Astrocyte (in vitro differentiated cells and primary cell): Measurements from ENCODE around the gene ADARB2. TPM values are rescaled to one million over a fixed set of nuclear protein-coding genes. Genes with fewer than 3 reads are reported as not detected.

Experiments
- DNase-seq: peaks from one replicate; pipeline ENCODE4 v3.0.0-alpha.2; 2010; ENCODE audit warnings: low read depth
- FAIRE-seq: peaks from 2 replicates; lab custom pipeline; 2011; peaks lifted over from hg19 to GRCh38; lab: Jason Lieb, UNC
- H2AFZ ChIP-seq: 2 replicates; pipeline ENCODE4 v1.6.0; 2012; ENCODE audit warnings: low read depth, low read length, inconsistent platforms
- H3K27ac ChIP-seq: 2 replicates; pipeline ENCODE4 v1.5.1; 2011; ENCODE audit warnings: low read depth, low read length, inconsistent platforms
- H3K27me3 ChIP-seq: 2 replicates; pipeline ENCODE4 v1.6.0; 2011; ENCODE audit warnings: low read length, inconsistent platforms; ENCODE audit not compliant: insufficient read depth
- H3K36me3 ChIP-seq: 2 replicates; pipeline ENCODE4 v1.5.1; 2011; ENCODE audit warnings: low read length, inconsistent platforms; ENCODE audit not compliant: insufficient read depth
- H3K4me1 ChIP-seq: 2 replicates; pipeline ENCODE4 v1.5.1; 2011; ENCODE audit warnings: low read length, inconsistent platforms; ENCODE audit not compliant: insufficient read depth
- H3K4me2 ChIP-seq: 2 replicates; pipeline ENCODE4 v1.6.0; 2012; ENCODE audit warnings: low read length, inconsistent platforms
- H3K4me3 ChIP-seq: 2 replicates; pipeline ENCODE4 v1.5.1; 2011; ENCODE audit warnings: low read depth, mild to moderate bottlenecking, low read length, inconsistent platforms; ENCODE audit not compliant: insufficient read depth
- H3K79me2 ChIP-seq: 2 replicates; pipeline ENCODE4 v1.6.0; 2012; ENCODE audit warnings: mild to moderate bottlenecking, low read length, inconsistent platforms; ENCODE audit not compliant: insufficient read depth
- H3K9ac ChIP-seq: 2 replicates; pipeline ENCODE4 v1.6.0; 2012; ENCODE audit warnings: mild to moderate bottlenecking, low read length, inconsistent platforms
- H3K9me3 ChIP-seq: 2 replicates; pipeline ENCODE4 v1.5.1; 2012; ENCODE audit warnings: low read depth, mild to moderate bottlenecking, low read length, inconsistent platforms; ENCODE audit not compliant: insufficient read depth
- H4K20me1 ChIP-seq: 2 replicates; pipeline ENCODE4 v1.6.0; 2012; ENCODE audit warnings: low read length, inconsistent platforms; ENCODE audit not compliant: insufficient read depth
- H3K27ac Mint-ChIP-seq: one replicate; pipeline ENCODE4 v1.8.0; 2021; ENCODE audit warnings: mild to moderate bottlenecking, mixed read lengths; ENCODE audit not compliant: unreplicated experiment
- H3K27me3 Mint-ChIP-seq: one replicate; pipeline ENCODE4 v1.8.0; 2021; ENCODE audit warnings: low read depth, mixed read lengths; ENCODE audit not compliant: unreplicated experiment
- H3K36me3 Mint-ChIP-seq: one replicate; pipeline ENCODE4 v1.8.0; 2021; ENCODE audit warnings: low read depth, mixed read lengths; ENCODE audit not compliant: unreplicated experiment
- H3K4me1 Mint-ChIP-seq: one replicate; pipeline ENCODE4 v1.8.0; 2021; ENCODE audit warnings: low read depth, mixed read lengths; ENCODE audit not compliant: unreplicated experiment
- H3K4me3 Mint-ChIP-seq: one replicate; pipeline ENCODE4 v1.8.0; 2021; ENCODE audit warnings: mild to moderate bottlenecking, moderate library complexity, mixed read lengths; ENCODE audit not compliant: unreplicated experiment
- H3K9me3 Mint-ChIP-seq: one replicate; pipeline ENCODE4 v1.8.0; 2021; ENCODE audit warnings: mild to moderate bottlenecking, mixed read lengths; ENCODE audit not compliant: unreplicated experiment
- CTCF ChIP-seq: IDR thresholded peaks from 2 replicates; pipeline ENCODE4 v1.5.1; 2011; ENCODE audit warnings: low read depth, mild to moderate bottlenecking, inconsistent platforms, low read length, moderate library complexity; ENCODE audit not compliant: insufficient read depth
- EZH2 ChIP-seq: IDR thresholded peaks from 2 replicates; pipeline ENCODE4 v1.6.1; 2012; ENCODE audit warnings: mild to moderate bottlenecking, low read length, inconsistent platforms; ENCODE audit not compliant: insufficient read depth
- total RNA-seq: library from RNA; stranded (reverse); gene quantifications from 2 replicates; pipeline ENCODE4 v1.2.1, GENCODE V29; 2021

The ADARB2 gene
- total RNA-seq, 1 donor from 2014 or later = 0.18 TPM

DNA sequence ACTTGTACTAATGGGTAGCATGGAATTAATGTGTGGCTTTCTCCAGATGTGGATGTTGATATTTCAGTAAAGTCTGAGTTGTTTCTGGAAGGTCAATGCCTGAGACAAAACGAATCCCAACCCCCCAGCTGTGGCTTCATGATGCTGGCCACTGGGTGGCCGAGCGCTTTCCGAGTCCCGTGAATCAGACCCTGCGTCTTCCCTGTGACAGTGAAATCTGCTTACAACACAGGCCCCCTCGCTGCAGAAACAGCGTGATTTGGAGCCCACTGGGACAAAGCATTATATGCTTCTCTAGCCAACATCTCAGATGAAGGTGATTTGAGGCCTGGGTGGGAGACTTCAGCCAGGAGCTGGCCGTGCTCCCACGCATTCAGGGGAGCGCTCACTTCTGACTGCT, 556.5 kb downstream of the ADARB2 start:
- Histone ChIP-seq H3K79me2 (no peaks in the 10 kb centered on the region), H3K9me3 (no peaks in the 10 kb centered on the region), H3K27me3 (no peaks in the 10 kb centered on the region), H3K27ac (no peak overlapping the region), H3K4me2 (no peak overlapping the region), H3K9ac (no peak overlapping the region), H3K4me3 (no peak overlapping the region), H3K36me3 (no peaks in the 10 kb centered on the region), H2AFZ (no peak overlapping the region), H4K20me1 (no peaks in the 10 kb centered on the region), H3K4me1 (no peaks in the 10 kb centered on the region)
- no peak for TF ChIP-seq EZH2
- TF ChIP-seq CTCF = no peak
- Mint-ChIP-seq H3K4me1 (no peaks in the 10 kb centered on the region), H3K27ac (no peak overlapping the region), H3K9me3 (no peaks in the 10 kb centered on the region), H3K4me3 (no peak overlapping the region), H3K36me3 (no peaks in the 10 kb centered on the region), H3K27me3 (peaks cover 56% of the 10 kb centered on the region)
- FAIRE-seq (no peak), DNase-seq (no peak)

GRCh38 chr10:1180071-1180730, 557.1 kb downstream of the ADARB2 start:
- Mint-ChIP-seq H3K36me3 (no peaks in the 10 kb centered on the region), H3K4me3 (no peak overlapping the region), H3K9me3 (no peaks in the 10 kb centered on the region), H3K4me1 (no peaks in the 10 kb centered on the region), H3K27me3 (peaks cover 55% of the 10 kb centered on the region), H3K27ac (no peak overlapping the region)
- no peak overlapping the region for H3K4me3 ChIP-seq
- H3K9ac ChIP-seq = no peak overlapping the region
- no peak for DNase-seq
- no peak overlapping the region for H3K27ac ChIP-seq
- no peaks in the 10 kb centered on the region for H3K27me3 ChIP-seq
- no peaks in the 10 kb centered on the region for H3K4me1 ChIP-seq
- no peaks in the 10 kb centered on the region for H3K9me3 ChIP-seq
- no peak for FAIRE-seq
- H2AFZ ChIP-seq = no peak overlapping the region
- H4K20me1 ChIP-seq = no peaks in the 10 kb centered on the region
- no peaks in the 10 kb centered on the region for H3K36me3 ChIP-seq
- H3K4me2 ChIP-seq = no peak overlapping the region
- TF ChIP-seq CTCF = no peak
- TF ChIP-seq EZH2 = no peak
- no peaks in the 10 kb centered on the region for H3K79me2 ChIP-seq

- Mint-ChIP-seq H3K27ac (no peak overlapping the region), H3K4me1 (no peaks in the 10 kb centered on the region), H3K4me3 (no peak overlapping the region), H3K36me3 (no peaks in the 10 kb centered on the region), H3K27me3 (peaks cover 58% of the 10 kb centered on the region), H3K9me3 (no peaks in the 10 kb centered on the region)
- no peak overlapping the region for H3K4me2 ChIP-seq
- FAIRE-seq (no peak), DNase-seq (no peak)
- no peaks in the 10 kb centered on the region for H3K4me1 ChIP-seq
- no peak overlapping the region for H3K4me3 ChIP-seq
- H3K27me3 ChIP-seq = no peaks in the 10 kb centered on the region
- H3K9ac ChIP-seq = no peak overlapping the region
- H3K36me3 ChIP-seq = no peaks in the 10 kb centered on the region
- TF ChIP-seq EZH2 = no peak
- no peak for TF ChIP-seq CTCF
- H3K9me3 ChIP-seq = no peaks in the 10 kb centered on the region
- H3K27ac ChIP-seq = no peak overlapping the region
- no peak overlapping the region for H2AFZ ChIP-seq
- no peaks in the 10 kb centered on the region for H3K79me2 ChIP-seq
- no peaks in the 10 kb centered on the region for H4K20me1 ChIP-seq
These were observed 557.8 kb downstream of the ADARB2 start for GRCh38 chr10:1179346-1180070.
